Measurements from ENCODE around the gene SOX14. TPM values are rescaled to one million over a fixed set of nuclear protein-coding genes. Genes with fewer than 3 reads are reported as not detected.
A peak's percentile ranks its signal among the peaks of the same experiment; 100 is the strongest.

The SOX14 gene
- total RNA-seq, 4 donors from 2014 or later, result 0.14 TPM; not detected in 3

DNA sequence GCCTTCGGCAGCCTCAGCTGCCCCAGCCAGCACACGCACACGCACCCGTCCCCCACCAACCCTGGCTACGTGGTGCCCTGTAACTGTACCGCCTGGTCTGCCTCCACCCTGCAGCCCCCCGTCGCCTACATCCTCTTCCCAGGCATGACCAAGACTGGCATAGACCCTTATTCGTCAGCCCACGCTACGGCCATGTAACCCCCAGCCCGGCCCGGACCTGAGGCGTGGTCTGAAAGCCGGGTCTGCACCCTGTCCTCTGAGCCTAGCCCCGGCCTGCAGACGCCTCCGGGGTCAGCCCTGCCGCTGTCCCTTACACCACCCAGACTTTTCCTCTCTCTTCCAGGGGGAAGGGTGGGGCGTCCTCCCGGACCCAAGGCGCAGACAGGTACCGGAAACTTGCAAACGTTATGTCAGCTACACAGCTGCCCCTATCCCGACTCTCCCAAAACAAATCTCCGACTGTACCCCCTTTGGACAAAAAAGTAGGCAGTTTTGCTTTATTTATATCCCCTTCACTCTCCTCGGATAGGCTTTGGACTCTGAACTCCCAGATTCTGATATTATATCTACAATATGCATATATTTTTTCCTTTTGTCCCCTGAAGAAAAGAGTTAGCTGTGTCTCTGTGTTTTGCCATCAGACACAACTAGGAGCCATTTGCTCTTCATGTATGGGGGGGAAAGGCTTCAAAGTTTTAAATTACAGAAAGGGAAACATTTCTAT lies 1.4 kb downstream of the SOX14 start:
- no peak for DNase-seq
- H3K4me1 ChIP-seq, result peaks cover 0 to 11% of the 10 kb centered on the region in 2 donors
- no peak for TF ChIP-seq POLR2A (IDR thresholded peaks at IDR 0.05)
- TF ChIP-seq, protein P1, sequence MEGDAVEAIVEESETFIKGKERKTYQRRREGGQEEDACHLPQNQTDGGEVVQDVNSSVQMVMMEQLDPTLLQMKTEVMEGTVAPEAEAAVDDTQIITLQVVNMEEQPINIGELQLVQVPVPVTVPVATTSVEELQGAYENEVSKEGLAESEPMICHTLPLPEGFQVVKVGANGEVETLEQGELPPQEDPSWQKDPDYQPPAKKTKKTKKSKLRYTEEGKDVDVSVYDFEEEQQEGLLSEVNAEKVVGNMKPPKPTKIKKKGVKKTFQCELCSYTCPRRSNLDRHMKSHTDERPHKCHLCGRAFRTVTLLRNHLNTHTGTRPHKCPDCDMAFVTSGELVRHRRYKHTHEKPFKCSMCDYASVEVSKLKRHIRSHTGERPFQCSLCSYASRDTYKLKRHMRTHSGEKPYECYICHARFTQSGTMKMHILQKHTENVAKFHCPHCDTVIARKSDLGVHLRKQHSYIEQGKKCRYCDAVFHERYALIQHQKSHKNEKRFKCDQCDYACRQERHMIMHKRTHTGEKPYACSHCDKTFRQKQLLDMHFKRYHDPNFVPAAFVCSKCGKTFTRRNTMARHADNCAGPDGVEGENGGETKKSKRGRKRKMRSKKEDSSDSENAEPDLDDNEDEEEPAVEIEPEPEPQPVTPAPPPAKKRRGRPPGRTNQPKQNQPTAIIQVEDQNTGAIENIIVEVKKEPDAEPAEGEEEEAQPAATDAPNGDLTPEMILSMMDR (IDR thresholded peaks at IDR 0.05), result no peak
- H3K4me3 ChIP-seq, result no peak overlapping the region
- intact Hi-C loops (cut with DNase I; ENCODE audit: low total_unique reads), result no loop called here
- peaks cover 0 to 70% of the 10 kb centered on the region in 2 donors for H3K27me3 ChIP-seq
- H3K9me3 ChIP-seq, result no peaks in the 10 kb centered on the region
- no peak overlapping the region for H3K27ac ChIP-seq
- no peaks in the 10 kb centered on the region for H3K36me3 ChIP-seq

DNA sequence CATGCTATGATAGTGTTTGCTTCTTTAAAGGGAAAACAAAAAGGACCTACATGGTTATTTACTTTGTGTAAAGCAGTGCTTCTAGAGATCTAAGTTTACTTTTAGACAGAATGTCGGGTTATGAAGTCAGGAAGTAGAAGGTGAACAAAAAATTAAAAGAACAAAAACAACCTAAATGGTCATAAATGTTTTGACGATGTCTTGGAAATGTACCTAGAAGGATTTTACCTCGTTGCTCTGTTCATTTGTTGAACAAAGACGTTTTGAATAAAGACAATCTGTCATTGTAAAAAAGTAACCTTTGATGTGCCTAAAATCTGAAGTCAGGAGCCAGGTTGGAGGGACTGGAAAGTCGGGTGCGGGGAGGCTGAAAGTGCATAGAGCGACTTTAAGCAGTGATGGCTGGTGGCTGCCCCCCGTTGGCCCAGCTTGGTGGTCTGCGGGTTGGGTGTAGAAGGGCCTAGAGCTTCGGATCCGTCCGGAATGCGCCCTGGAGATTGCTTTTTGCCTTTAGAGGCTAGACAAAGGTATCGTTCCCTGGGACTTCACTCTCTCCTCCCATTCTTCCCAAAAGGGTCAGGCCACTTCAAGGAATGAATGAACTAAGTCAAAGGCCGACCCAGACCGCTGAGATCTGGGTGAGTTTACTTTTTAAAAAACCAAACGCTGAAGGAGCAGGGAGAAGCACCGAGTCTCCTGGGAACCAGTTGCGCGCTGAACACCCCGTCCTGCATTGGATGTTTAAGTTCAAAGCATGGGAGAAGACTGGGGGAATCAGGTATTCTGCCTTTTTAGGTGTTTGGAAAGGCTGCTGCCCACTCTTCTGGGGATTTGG lies 2.1 kb downstream of the SOX14 start:
- Histone ChIP-seq H3K4me1 (peaks cover 0 to 18% of the 10 kb centered on the region in 2 donors), H3K36me3 (no peaks in the 10 kb centered on the region), H3K4me3 (no peak overlapping the region), H3K27ac (no peak overlapping the region), H3K9me3 (no peaks in the 10 kb centered on the region), H3K27me3 (peaks cover 0 to 78% of the 10 kb centered on the region in 2 donors)
- TF ChIP-seq POLR2A (IDR thresholded peaks at IDR 0.05), result no peak
- TF ChIP-seq, protein P1 (IDR thresholded peaks at IDR 0.05), result no peak
- intact Hi-C loops (cut with DNase I; ENCODE audit: low total_unique reads), result no loop called here
- DNase-seq, result no peak

DNA sequence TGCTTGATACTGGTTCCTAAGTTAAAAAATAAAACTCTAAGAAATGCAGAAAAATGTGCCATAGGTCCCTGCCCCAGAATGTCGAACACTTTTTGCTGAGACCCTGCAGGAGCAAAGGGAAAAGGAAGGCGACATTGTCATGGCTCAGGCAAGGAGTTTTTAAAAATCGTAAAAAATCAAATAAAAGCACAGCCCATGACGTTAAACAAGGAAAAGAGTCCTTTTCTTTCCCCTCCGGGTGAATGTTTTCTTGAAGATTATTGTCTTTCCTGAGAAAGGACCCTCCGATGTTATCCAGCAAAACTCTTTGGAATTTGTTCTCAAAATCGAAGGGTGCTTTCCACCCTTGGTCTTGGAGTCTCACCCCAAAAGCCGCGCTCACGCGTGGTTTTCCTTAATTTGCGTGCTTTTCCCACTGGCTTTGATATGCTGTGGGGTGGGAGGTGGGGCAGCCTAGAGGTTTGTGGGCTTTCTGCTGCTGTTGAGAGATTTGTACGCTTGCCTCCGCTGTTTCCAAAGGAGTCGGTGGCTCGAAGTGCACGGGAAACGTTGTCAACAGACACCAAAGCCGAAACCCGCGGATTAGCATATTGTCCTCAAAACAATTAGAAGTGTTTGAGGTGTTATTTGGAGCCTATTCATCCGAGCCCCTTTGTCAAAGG lies 2.9 kb downstream of the SOX14 start:
- Histone ChIP-seq H3K9me3 (no peaks in the 10 kb centered on the region), H3K4me3 (no peak overlapping the region), H3K27me3 (peaks cover 0 to 85% of the 10 kb centered on the region in 2 donors), H3K4me1 (peaks cover 0 to 23% of the 10 kb centered on the region in 2 donors), H3K27ac (no peak overlapping the region), H3K36me3 (no peaks in the 10 kb centered on the region)
- no peak for TF ChIP-seq POLR2A (IDR thresholded peaks at IDR 0.05)
- TF ChIP-seq, protein P1 (IDR thresholded peaks at IDR 0.05), result no peak
- DNase-seq, result no peak
- intact Hi-C loops (cut with DNase I; ENCODE audit: low total_unique reads), result no loop called here

DNA sequence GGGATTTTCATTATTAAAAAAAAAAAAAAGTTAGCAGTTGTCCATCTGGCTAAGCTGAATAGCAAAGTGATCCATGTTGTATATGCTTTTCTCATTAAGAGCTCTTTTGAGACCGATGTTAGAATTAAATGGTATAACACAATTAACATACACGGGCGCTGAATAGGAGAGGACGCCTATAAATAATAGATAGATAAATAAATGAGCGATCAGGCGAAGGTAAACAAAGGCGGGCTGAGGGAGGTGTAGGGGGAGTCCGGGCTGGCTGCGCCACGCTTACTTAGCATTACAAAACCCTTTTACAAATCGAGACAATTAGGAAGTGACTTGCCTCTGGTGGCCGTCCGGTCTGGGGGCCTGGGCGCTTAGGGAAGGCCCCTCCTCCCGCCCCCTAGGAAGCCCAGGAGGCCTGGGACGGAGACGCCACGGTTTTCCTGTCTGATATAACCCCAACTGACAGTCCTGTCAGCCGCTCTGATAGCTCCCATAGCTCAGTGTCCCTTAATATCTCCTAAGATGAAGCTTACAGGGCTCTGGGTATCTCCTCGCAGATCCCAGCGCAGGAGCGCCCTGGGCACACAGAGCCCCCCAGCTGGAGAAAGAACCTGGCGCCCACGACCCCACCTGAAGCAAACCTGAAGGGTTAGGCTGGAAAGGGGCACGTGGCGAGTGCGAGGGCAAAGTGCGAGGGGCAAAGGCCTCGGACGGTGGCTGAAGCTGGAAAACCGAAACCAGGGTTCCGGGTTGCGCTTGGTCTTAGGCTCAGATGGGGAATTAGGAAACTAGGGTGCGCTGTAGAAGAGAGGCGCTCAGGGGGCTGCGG lies 3.6 kb downstream of the SOX14 start:
- no peaks in the 10 kb centered on the region for H3K9me3 ChIP-seq
- intact Hi-C loops (cut with DNase I; ENCODE audit: low total_unique reads), result no loop called here
- peaks cover 0 to 87% of the 10 kb centered on the region in 2 donors for H3K27me3 ChIP-seq
- H3K36me3 ChIP-seq, result no peaks in the 10 kb centered on the region
- TF ChIP-seq, protein P1 (IDR thresholded peaks at IDR 0.05), result no peak
- no peak for TF ChIP-seq POLR2A (IDR thresholded peaks at IDR 0.05)
- DNase-seq, result no peak
- H3K27ac ChIP-seq, result no peak overlapping the region
- H3K4me1 ChIP-seq, result peaks cover 0 to 23% of the 10 kb centered on the region in 2 donors
- H3K4me3 ChIP-seq, result peak overlapping the region in 1 of 2 donors; percentile 13
